ENCODE data around the gene ZC3HAV1. TPM values are rescaled to one million over a fixed set of nuclear protein-coding genes. Genes with fewer than 3 reads are reported as not detected.

The ZC3HAV1 gene
- polyA plus RNA-seq, 1 donor (not counting 4 experiments of a cell fraction or from before 2014, with no cell fraction given): 31.7 TPM

- Histone ChIP-seq H3K4me1 (ENCODE audit: control insufficient read depth, extremely low read depth, insufficient read depth, low read length) (no peaks in the 10 kb centered on the region), H3K4me3 (ENCODE audit: control insufficient read depth in 2 of 3, extremely low read depth in 1 of 3, insufficient read depth in 2 of 3, low read depth in 1 of 3, low read length in 3 of 3) (no peak overlapping the region), H3K9ac (ENCODE audit: control insufficient read depth, extremely low read depth, insufficient read depth, low read length) (no peak overlapping the region), H3K27me3 (ENCODE audit: control insufficient read depth, extremely low read depth, insufficient read depth, low read length) (no peaks in the 10 kb centered on the region), H3K4me2 (ENCODE audit: control insufficient read depth, extremely low read depth, insufficient read depth, low read depth, low read length) (no peak overlapping the region), H3K9me1 (ENCODE audit: control insufficient read depth, extremely low read depth, insufficient read depth, low read length) (no peaks in the 10 kb centered on the region), H3K36me3 (ENCODE audit: control insufficient read depth in 2 of 2, extremely low read depth in 1 of 2, insufficient read depth in 2 of 2, low read length in 2 of 2) (no peaks in the 10 kb centered on the region), H3K9me3 (ENCODE audit: control insufficient read depth, low read depth, low read length) (no peaks in the 10 kb centered on the region), H3K27ac (ENCODE audit: control insufficient read depth, insufficient read depth, low read length) (no peak overlapping the region), H2AFZ (ENCODE audit: control insufficient read depth, low read length) (no peak overlapping the region), H3K79me2 (ENCODE audit: control insufficient read depth, insufficient read depth, low read length) (no peaks in the 10 kb centered on the region), H4K20me1 (ENCODE audit: control insufficient read depth, extremely low read depth, insufficient read depth, low read length) (no peaks in the 10 kb centered on the region)
- dilution Hi-C loops (cut with MboI; ENCODE audit: extremely low pct_ligation_motif_present, low sequenced_read_pairs): no loop called here
- no peak for TF ChIP-seq CTCF (optimal IDR thresholded peaks at IDR 0.05 in 1 of 3, IDR thresholded peaks at IDR 0.05 in 1 of 3, conservative IDR thresholded peaks at IDR 0.05 in 1 of 3; ENCODE audit: extremely low read depth in 1 of 3, insufficient read depth in 2 of 3, low read length in 3 of 3)
- no peak for TF ChIP-seq EZH2 (IDR thresholded peaks at IDR 0.05; ENCODE audit: low read length)
- FAIRE-seq (no peak), DNase-seq (ENCODE audit: low read depth, low spot score) (no peak)
Observed at GRCh38 chr7:138999414-138999813, 110.1 kb downstream of the ZC3HAV1 start.

Other genes with a start within 250 kb of the ZC3HAV1 start
- 0.70 to 1.6 TPM (median 1.1 TPM) in 3 replicates for gene KIAA1549, start 128.3 kb downstream of the ZC3HAV1 start, polyA plus RNA-seq
- 7.4 to 9.5 TPM (median 7.9 TPM) in 3 replicates for gene ZC3HAV1L, start 73.7 kb downstream of the ZC3HAV1 start, polyA plus RNA-seq
- 1.8 to 3.0 TPM (median 2.4 TPM) in 3 replicates for gene UBN2, start 121.5 kb upstream of the ZC3HAV1 start, polyA plus RNA-seq
- gene FMC1, start 231.6 kb upstream of the ZC3HAV1 start, polyA plus RNA-seq: 7.1 to 7.8 TPM (median 7.4 TPM) in 3 replicates